Measurements from ENCODE around the gene C1QL3.

The C1QL3 gene

GRCh38 chr10:16505161-16505560 is 16.5 kb downstream of the C1QL3 start:
- no peak overlapping the region for H3K27ac ChIP-seq
- no peak overlapping the region for H3K4me3 ChIP-seq

- no peak overlapping the region for H3K4me3 ChIP-seq
- H3K27ac ChIP-seq = no peak overlapping the region
These were observed 23.8 kb downstream of the C1QL3 start for GRCh38 chr10:16497911-16498310.

- H3K27ac ChIP-seq = no peak overlapping the region
- H3K4me3 ChIP-seq = no peak overlapping the region
These were observed 27.7 kb downstream of the C1QL3 start for GRCh38 chr10:16493884-16494536.

GRCh38 chr10:16491933-16492332 is 29.7 kb downstream of the C1QL3 start:
- no peak overlapping the region for H3K27ac ChIP-seq
- no peak overlapping the region for H3K4me3 ChIP-seq

GRCh38 chr10:16490511-16490910 is 31.2 kb downstream of the C1QL3 start:
- H3K27ac ChIP-seq = no peak overlapping the region
- H3K4me3 ChIP-seq = no peak overlapping the region

- H3K27ac ChIP-seq = no peak overlapping the region
- H3K4me3 ChIP-seq = no peak overlapping the region
These were observed 38.3 kb downstream of the C1QL3 start for GRCh38 chr10:16483241-16483917.

- no peak overlapping the region for H3K4me3 ChIP-seq
- H3K27ac ChIP-seq = no peak overlapping the region
These were observed 40.5 kb downstream of the C1QL3 start for GRCh38 chr10:16481052-16481728.

- no peak overlapping the region for H3K27ac ChIP-seq
- no peak overlapping the region for H3K4me3 ChIP-seq
These were observed 42.9 kb downstream of the C1QL3 start for GRCh38 chr10:16478801-16479200.

GRCh38 chr10:16477757-16478156 is 43.9 kb downstream of the C1QL3 start:
- Histone ChIP-seq H3K4me3 (no peak overlapping the region), H3K27ac (no peak overlapping the region)

- no peak overlapping the region for H3K4me3 ChIP-seq
- no peak overlapping the region for H3K27ac ChIP-seq
These were observed 48.9 kb downstream of the C1QL3 start for GRCh38 chr10:16472828-16473227.

- H3K4me3 ChIP-seq = no peak overlapping the region
These were observed 50.9 kb downstream of the C1QL3 start for GRCh38 chr10:16470747-16471146.

GRCh38 chr10:16466001-16466400 is 55.7 kb downstream of the C1QL3 start:
- H3K4me3 ChIP-seq = no peak overlapping the region

More at GRCh38 chr10:16470747-16471146, 50.9 kb downstream of the C1QL3 start:
- H3K27ac ChIP-seq = no peak overlapping the region

More at GRCh38 chr10:16466001-16466400, 55.7 kb downstream of the C1QL3 start:
- no peak overlapping the region for H3K27ac ChIP-seq
